Naive thymus-derived CD8-positive, alpha-beta T cell (primary cell): ENCODE results near the gene GPC4. TPM values are rescaled to one million over a fixed set of nuclear protein-coding genes. Genes with fewer than 3 reads are reported as not detected.
"Not testable (repeated sequence)": the region's sequence is repeated elsewhere in the genome, so short reads cannot be mapped to it uniquely, and the experiment has no call there.

ENCODE experiments used
- ATAC-seq, 2 donors: fragments of 150-1000 bp; cut with Tn5 transposase in 1 of 2; sonication (Bioruptor Pico), chemical (Tn5 transposase) in 1 of 2; 1 replicate in 1 of 2; 2 replicates in 1 of 2; pipeline ENCODE4 v1.10.0; 2021; ENCODE audit warnings: mild to moderate bottlenecking in 2 of 2, moderate library complexity in 2 of 2
- POLR2A ChIA-PET: fragments of 350-600 bp; sonication (Branson Sonifier 250); formaldehyde crosslinking; loops from one replicate; lab custom pipeline; 2021; ENCODE audit warnings: antibody characterized with exemption; lab: Charles Lee
- DNase-seq, 10 donors: peaks; one replicate each; pipeline versions ENCODE4 v3.0.0 to v3.0.0-alpha.2; 2020 to 2022
- H3K27ac Mint-ChIP-seq, 10 donors: one replicate each; pipeline ENCODE4 v1.8.0; 2020 to 2022; ENCODE audit warnings: mild to moderate bottlenecking in 10 of 10, mixed read lengths in 10 of 10, moderate library complexity in 4 of 10, inconsistent platforms in 1 of 10
- H3K27me3 Mint-ChIP-seq, 5 donors: one replicate each; pipeline ENCODE4 v1.8.0; 2021 to 2022; ENCODE audit warnings: mixed read lengths in 5 of 5
- H3K36me3 Mint-ChIP-seq, 3 donors: one replicate each; pipeline ENCODE4 v1.8.0; 2020 to 2022; ENCODE audit warnings: mixed read lengths in 3 of 3, mild to moderate bottlenecking in 2 of 3, inconsistent platforms in 1 of 3
- H3K4me1 Mint-ChIP-seq, 4 donors: one replicate each; pipeline ENCODE4 v1.8.0; 2021 to 2022; ENCODE audit warnings: mixed read lengths in 4 of 4
- H3K4me3 Mint-ChIP-seq, 10 donors: one replicate each; pipeline ENCODE4 v1.8.0; 2020 to 2022; ENCODE audit warnings: mild to moderate bottlenecking in 10 of 10, mixed read lengths in 10 of 10, moderate library complexity in 6 of 10, inconsistent platforms in 1 of 10
- H3K9me3 Mint-ChIP-seq, 9 donors: one replicate each; pipeline ENCODE4 v1.8.0; 2020 to 2022; ENCODE audit warnings: mixed read lengths in 9 of 9, mild to moderate bottlenecking in 3 of 9, inconsistent platforms in 1 of 9, moderate library complexity in 1 of 9
- polyA plus RNA-seq, 3 donors: library from polyadenylated mRNA; unstranded; fragments of 300-500 nt; fragmentation: Illumina TruSeq; gene quantifications; one replicate each; pipeline ENCODE4 v1.2.3, GENCODE V29; 2021
- total RNA-seq, 8 experiments: library from RNA in 2 of 8; stranded (reverse) in 2 of 8; gene quantifications; one replicate each; pipeline ENCODE4 v1.2.3 and lab custom pipeline; 2021 to 2026

Gene GPC4
- total and polyA plus RNA-seq, 5 experiments from 2014 or later, result not detected

- Mint-ChIP-seq H3K4me3 (no peak overlapping the region), H3K4me1 (no peaks in the 10 kb centered on the region), H3K9me3 (no peaks in the 10 kb centered on the region), H3K27me3 (peaks cover 0 to 14% (median 9%) of the 10 kb centered on the region in 5 donors), H3K36me3 (no peaks in the 10 kb centered on the region), H3K27ac (no peak overlapping the region)
- DNase-seq (no peak), ATAC-seq (no peak)
- POLR2A ChIA-PET, result no interaction called here
These were observed 107.4 kb downstream of the GPC4 start for GRCh38 chrX:133307637-133308498.

GRCh38 chrX:133307094-133307493 is 108.2 kb downstream of the GPC4 start:
- ATAC-seq (no peak), DNase-seq (no peak)
- no peaks in the 10 kb centered on the region for H3K36me3 Mint-ChIP-seq
- no peak overlapping the region for H3K27ac Mint-ChIP-seq
- H3K4me3 Mint-ChIP-seq, result no peak overlapping the region
- H3K9me3 Mint-ChIP-seq, result no peaks in the 10 kb centered on the region
- no peaks in the 10 kb centered on the region for H3K4me1 Mint-ChIP-seq
- POLR2A ChIA-PET, result no interaction called here
- peaks cover 0 to 10% (median 7%) of the 10 kb centered on the region in 5 donors for H3K27me3 Mint-ChIP-seq

- DNase-seq (no peak), ATAC-seq (no peak)
- H3K9me3 Mint-ChIP-seq, result no peaks in the 10 kb centered on the region
- H3K36me3 Mint-ChIP-seq, result no peaks in the 10 kb centered on the region
- H3K4me3 Mint-ChIP-seq, result no peak overlapping the region
- no peak overlapping the region for H3K27ac Mint-ChIP-seq
- no peaks in the 10 kb centered on the region for H3K4me1 Mint-ChIP-seq
- peaks cover 0 to 3% (median 2%) of the 10 kb centered on the region in 5 donors for H3K27me3 Mint-ChIP-seq
- POLR2A ChIA-PET, result no interaction called here
These were observed 109.0 kb downstream of the GPC4 start for GRCh38 chrX:133306316-133306715.

GRCh38 chrX:133305348-133305747 is 109.9 kb downstream of the GPC4 start:
- POLR2A ChIA-PET, result no interaction called here
- no peaks in the 10 kb centered on the region for H3K9me3 Mint-ChIP-seq
- no peaks in the 10 kb centered on the region for H3K36me3 Mint-ChIP-seq
- peaks cover 0 to 3% (median 0%) of the 10 kb centered on the region in 5 donors for H3K27me3 Mint-ChIP-seq
- H3K27ac Mint-ChIP-seq, result no peak overlapping the region
- no peak for ATAC-seq
- DNase-seq, result no peak
- H3K4me3 Mint-ChIP-seq, result no peak overlapping the region
- H3K4me1 Mint-ChIP-seq, result no peaks in the 10 kb centered on the region

- Mint-ChIP-seq H3K9me3 (no peaks in the 10 kb centered on the region), H3K4me1 (no peaks in the 10 kb centered on the region), H3K36me3 (no peaks in the 10 kb centered on the region), H3K27ac (no peak overlapping the region), H3K4me3 (no peak overlapping the region), H3K27me3 (peaks cover 0 to 2% (median 0%) of the 10 kb centered on the region in 5 donors)
- POLR2A ChIA-PET, result no interaction called here
- DNase-seq (no peak), ATAC-seq (no peak)
These were observed 112.4 kb downstream of the GPC4 start for GRCh38 chrX:133302775-133303445.

- Mint-ChIP-seq H3K9me3 (no peaks in the 10 kb centered on the region), H3K4me1 (no peaks in the 10 kb centered on the region), H3K27ac (no peak overlapping the region), H3K27me3 (peaks cover 0 to 2% (median 0%) of the 10 kb centered on the region in 5 donors), H3K36me3 (no peaks in the 10 kb centered on the region), H3K4me3 (no peak overlapping the region)
- POLR2A ChIA-PET, result no interaction called here
- DNase-seq (no peak), ATAC-seq (no peak)
These were observed 114.7 kb downstream of the GPC4 start for GRCh38 chrX:133300591-133300990.

- Mint-ChIP-seq H3K36me3 (no peaks in the 10 kb centered on the region), H3K27ac (peak overlapping the region in 1 of 10 donors; percentile 6), H3K4me1 (no peaks in the 10 kb centered on the region), H3K27me3 (peaks cover 0 to 2% (median 0%) of the 10 kb centered on the region in 5 donors), H3K9me3 (no peaks in the 10 kb centered on the region), H3K4me3 (no peak overlapping the region)
- ATAC-seq (no peak), DNase-seq (no peak)
- POLR2A ChIA-PET, result no interaction called here
These were observed 118.0 kb downstream of the GPC4 start for GRCh38 chrX:133297284-133297683.

- Mint-ChIP-seq H3K9me3 (peaks cover 0 to 3% (median 0%) of the 10 kb centered on the region in 9 donors), H3K27ac (no peak overlapping the region), H3K36me3 (no peaks in the 10 kb centered on the region), H3K4me3 (no peak overlapping the region), H3K27me3 (peaks cover 0 to 2% (median 0%) of the 10 kb centered on the region in 5 donors), H3K4me1 (no peaks in the 10 kb centered on the region)
- DNase-seq (no peak), ATAC-seq (no peak)
- POLR2A ChIA-PET, result no interaction called here
These were observed 121.2 kb downstream of the GPC4 start for GRCh38 chrX:133294126-133294525.

GRCh38 chrX:133290076-133290475 is 125.2 kb downstream of the GPC4 start:
- H3K27me3 Mint-ChIP-seq, result peaks cover 0 to 2% (median 0%) of the 10 kb centered on the region in 5 donors
- H3K36me3 Mint-ChIP-seq, result no peaks in the 10 kb centered on the region

GRCh38 chrX:133287860-133288259 is 127.4 kb downstream of the GPC4 start:
- Mint-ChIP-seq H3K27ac (no peak overlapping the region), H3K9me3 (peaks cover 0 to 5% (median 0%) of the 10 kb centered on the region in 9 donors), H3K36me3 (no peaks in the 10 kb centered on the region), H3K27me3 (no peaks in the 10 kb centered on the region), H3K4me3 (no peak overlapping the region), H3K4me1 (no peaks in the 10 kb centered on the region)
- no peak for DNase-seq
- POLR2A ChIA-PET, result no interaction called here
- ATAC-seq, result no peak

More at GRCh38 chrX:133290076-133290475, 125.2 kb downstream of the GPC4 start:
- ATAC-seq, result no peak
- Mint-ChIP-seq H3K9me3 (peaks cover 0 to 5% (median 0%) of the 10 kb centered on the region in 9 donors), H3K27ac (no peak overlapping the region), H3K4me1 (no peaks in the 10 kb centered on the region), H3K4me3 (no peak overlapping the region)
- no peak for DNase-seq
- POLR2A ChIA-PET, result no interaction called here

GRCh38 chrX:133285341-133285740 is 129.9 kb downstream of the GPC4 start:
- H3K9me3 Mint-ChIP-seq, result peaks cover 0 to 16% (median 0%) of the 10 kb centered on the region in 9 donors
- no peaks in the 10 kb centered on the region for H3K4me1 Mint-ChIP-seq
- peaks cover 0 to 2% (median 0%) of the 10 kb centered on the region in 5 donors for H3K27me3 Mint-ChIP-seq
- POLR2A ChIA-PET, result no interaction called here
- no peak for DNase-seq
- no peak overlapping the region for H3K4me3 Mint-ChIP-seq
- H3K36me3 Mint-ChIP-seq, result no peaks in the 10 kb centered on the region
- H3K27ac Mint-ChIP-seq, result no peak overlapping the region
- ATAC-seq, result no peak

GRCh38 chrX:133279112-133279730 is 136.1 kb downstream of the GPC4 start:
- H3K36me3 Mint-ChIP-seq, DNase-seq, POLR2A ChIA-PET, H3K4me1 Mint-ChIP-seq, H3K4me3 Mint-ChIP-seq, H3K27ac Mint-ChIP-seq, H3K27me3 Mint-ChIP-seq, ATAC-seq: not testable (repeated sequence)
- peaks cover 0 to 23% (median 3%) of the 10 kb centered on the region in 9 donors for H3K9me3 Mint-ChIP-seq

- Mint-ChIP-seq H3K27ac (no peak overlapping the region), H3K4me1 (no peaks in the 10 kb centered on the region)
- POLR2A ChIA-PET, result no interaction called here
These were observed 142.1 kb downstream of the GPC4 start for GRCh38 chrX:133273180-133273579.

More at GRCh38 chrX:133273180-133273579, 142.1 kb downstream of the GPC4 start:
- peaks cover 0 to 7% (median 2%) of the 10 kb centered on the region in 9 donors for H3K9me3 Mint-ChIP-seq
- no peak for DNase-seq
- no peak for ATAC-seq
- H3K36me3 Mint-ChIP-seq, result no peaks in the 10 kb centered on the region
- no peak overlapping the region for H3K4me3 Mint-ChIP-seq
- H3K27me3 Mint-ChIP-seq, result peaks cover 0 to 2% (median 0%) of the 10 kb centered on the region in 5 donors
